ENCODE data around the gene HDAC5.

Gene HDAC5

GRCh38 chr17:44130693-44131349 is 7.4 kb upstream of the HDAC5 start:
- peaks cover 17% of the 10 kb centered on the region for H3K4me1 ChIP-seq (ENCODE audit: low read depth, poor library complexity, severe bottlenecking)
- H3K9ac ChIP-seq = no peak overlapping the region
- TF ChIP-seq CTCF (conservative IDR thresholded peaks at IDR 0.05; ENCODE audit: low read depth, low read length) = no peak
- no peaks in the 10 kb centered on the region for H3K79me2 ChIP-seq (ENCODE audit: insufficient read depth, low read depth)
- H3K27me3 ChIP-seq (ENCODE audit: insufficient read depth, low read depth) = no peaks in the 10 kb centered on the region
- H3K4me3 ChIP-seq (IDR thresholded peaks at IDR 0.05; ENCODE audit: insufficient read depth, low read depth, low read length) = no peak overlapping the region
- H3K36me3 ChIP-seq (ENCODE audit: insufficient read depth) = no peaks in the 10 kb centered on the region
- H3K27ac ChIP-seq = no peak overlapping the region
- no peak overlapping the region for H2AFZ ChIP-seq (ENCODE audit: low read depth)
- H4K20me1 ChIP-seq (ENCODE audit: insufficient read depth) = no peaks in the 10 kb centered on the region
- H3K4me2 ChIP-seq = no peak overlapping the region

- Histone ChIP-seq H3K36me3 (ENCODE audit: insufficient read depth) (no peaks in the 10 kb centered on the region), H3K79me2 (ENCODE audit: insufficient read depth, low read depth) (no peaks in the 10 kb centered on the region), H3K4me2 (no peak overlapping the region), H3K27me3 (ENCODE audit: insufficient read depth, low read depth) (no peaks in the 10 kb centered on the region), H3K4me3 (IDR thresholded peaks at IDR 0.05; ENCODE audit: insufficient read depth, low read depth, low read length) (no peak overlapping the region), H3K9ac (no peak overlapping the region), H4K20me1 (ENCODE audit: insufficient read depth) (no peaks in the 10 kb centered on the region), H3K4me1 (ENCODE audit: low read depth, poor library complexity, severe bottlenecking) (peaks cover 26% of the 10 kb centered on the region), H2AFZ (ENCODE audit: low read depth) (no peak overlapping the region), H3K27ac (no peak overlapping the region)
- no peak for TF ChIP-seq CTCF (conservative IDR thresholded peaks at IDR 0.05; ENCODE audit: low read depth, low read length)
Observed at GRCh38 chr17:44128383-44128782, 4.9 kb upstream of the HDAC5 start.

GRCh38 chr17:44124118-44124438 is 637 bp upstream of the HDAC5 start:
- Histone ChIP-seq H3K9ac (peak overlapping the region; percentile 80; the same call in 1 of the 2 replicates), H3K36me3 (ENCODE audit: insufficient read depth) (no peaks in the 10 kb centered on the region), H3K4me2 (peak overlapping the region; percentile 55), H3K27me3 (ENCODE audit: insufficient read depth, low read depth) (no peaks in the 10 kb centered on the region), H3K27ac (peak overlapping the region; percentile 65), H3K4me3 (IDR thresholded peaks at IDR 0.05; ENCODE audit: insufficient read depth, low read depth, low read length) (no peak overlapping the region), H3K4me1 (ENCODE audit: low read depth, poor library complexity, severe bottlenecking) (peaks cover 24% of the 10 kb centered on the region), H3K79me2 (ENCODE audit: insufficient read depth, low read depth) (peaks cover 37% of the 10 kb centered on the region), H4K20me1 (ENCODE audit: insufficient read depth) (no peaks in the 10 kb centered on the region), H2AFZ (ENCODE audit: low read depth) (peak overlapping the region; percentile 92)
- TF ChIP-seq CTCF (conservative IDR thresholded peaks at IDR 0.05; ENCODE audit: low read depth, low read length) = no peak

GRCh38 chr17:44122816-44123355 is 555 bp downstream of the HDAC5 start:
- H3K4me3 ChIP-seq (IDR thresholded peaks at IDR 0.05; ENCODE audit: insufficient read depth, low read depth, low read length) = no peak overlapping the region
- no peaks in the 10 kb centered on the region for H3K27me3 ChIP-seq (ENCODE audit: insufficient read depth, low read depth)
- H2AFZ ChIP-seq (ENCODE audit: low read depth) = peak overlapping the region; percentile 61; the same call in 1 of the 2 replicates
- H3K79me2 ChIP-seq (ENCODE audit: insufficient read depth, low read depth) = peaks cover 43% of the 10 kb centered on the region
- TF ChIP-seq CTCF (conservative IDR thresholded peaks at IDR 0.05; ENCODE audit: low read depth, low read length) = no peak
- H3K4me1 ChIP-seq (ENCODE audit: low read depth, poor library complexity, severe bottlenecking) = peaks cover 24% of the 10 kb centered on the region
- no peaks in the 10 kb centered on the region for H3K36me3 ChIP-seq (ENCODE audit: insufficient read depth)
- peak overlapping the region; percentile 80 for H3K9ac ChIP-seq
- peak overlapping the region; percentile 32 for H3K27ac ChIP-seq
- no peaks in the 10 kb centered on the region for H4K20me1 ChIP-seq (ENCODE audit: insufficient read depth)
- peak overlapping the region; percentile 98 for H3K4me2 ChIP-seq

Data from KMS-11 (cell line).